NCI-H446 treated with DMSO at 0.1 percent for 48 hours (cell line): ENCODE results near the gene S1PR3.

ENCODE experiments used
- DNase-seq: peaks from one replicate; lab custom pipeline; 2025; lab: John Stamatoyannopoulos, UW

The S1PR3 gene

GRCh38 chr9:89009546-89009840 is 18.2 kb downstream of the S1PR3 start:
- DNase-seq, result no peak

- DNase-seq, result no peak
These were observed 18.8 kb downstream of the S1PR3 start for GRCh38 chr9:89010056-89010455.

GRCh38 chr9:89010526-89011111 is 19.4 kb downstream of the S1PR3 start:
- no peak for DNase-seq

- no peak for DNase-seq
These were observed 20.4 kb downstream of the S1PR3 start for GRCh38 chr9:89011683-89012082.

- DNase-seq, result no peak
These were observed 21.2 kb downstream of the S1PR3 start for GRCh38 chr9:89012294-89013042.

- no peak for DNase-seq
These were observed 22.4 kb downstream of the S1PR3 start for GRCh38 chr9:89013660-89014059.

GRCh38 chr9:89014153-89014552 is 22.9 kb downstream of the S1PR3 start:
- no peak for DNase-seq

- no peak for DNase-seq
These were observed 24.1 kb downstream of the S1PR3 start for GRCh38 chr9:89015336-89015735.

GRCh38 chr9:89020754-89021153 is 29.5 kb downstream of the S1PR3 start:
- no peak for DNase-seq

GRCh38 chr9:89021154-89021803 is 30.0 kb downstream of the S1PR3 start:
- DNase-seq, result no peak

GRCh38 chr9:89022001-89022759 is 30.9 kb downstream of the S1PR3 start:
- no peak for DNase-seq

- no peak for DNase-seq
These were observed 31.6 kb downstream of the S1PR3 start for GRCh38 chr9:89022902-89023301.

- no peak for DNase-seq
These were observed 32.5 kb downstream of the S1PR3 start for GRCh38 chr9:89023740-89024139.

GRCh38 chr9:89024727-89025126 is 33.5 kb downstream of the S1PR3 start:
- DNase-seq, result no peak

GRCh38 chr9:89025553-89025952 is 34.3 kb downstream of the S1PR3 start:
- no peak for DNase-seq

- no peak for DNase-seq
These were observed 35.6 kb downstream of the S1PR3 start for GRCh38 chr9:89026876-89027275.

GRCh38 chr9:89029788-89030187 is 38.5 kb downstream of the S1PR3 start:
- no peak for DNase-seq

GRCh38 chr9:89032173-89032572 is 40.9 kb downstream of the S1PR3 start:
- DNase-seq, result no peak

- no peak for DNase-seq
These were observed 41.4 kb downstream of the S1PR3 start for GRCh38 chr9:89032661-89033060.

- DNase-seq, result no peak
These were observed 45.1 kb downstream of the S1PR3 start for GRCh38 chr9:89036383-89036782.

GRCh38 chr9:89036891-89037290 is 45.6 kb downstream of the S1PR3 start:
- DNase-seq, result no peak

- DNase-seq, result no peak
These were observed 46.1 kb downstream of the S1PR3 start for GRCh38 chr9:89037346-89037745.

GRCh38 chr9:89037891-89038290 is 46.6 kb downstream of the S1PR3 start:
- no peak for DNase-seq
